GM21515 (cell line): ENCODE measurements around the gene SOWAHC.
A peak's percentile ranks its signal among the peaks of the same experiment; 100 is the strongest.
"Not testable (repeated sequence)": the region's sequence is repeated elsewhere in the genome, so short reads cannot be mapped to it uniquely, and the experiment has no call there.

ENCODE experiments used
- ATAC-seq: cut with Tn5 transposase; IDR thresholded peaks from one replicate; pipeline ENCODE4 v1.9.1; 2021; ENCODE audit not compliant: unreplicated experiment

The SOWAHC gene

DNA sequence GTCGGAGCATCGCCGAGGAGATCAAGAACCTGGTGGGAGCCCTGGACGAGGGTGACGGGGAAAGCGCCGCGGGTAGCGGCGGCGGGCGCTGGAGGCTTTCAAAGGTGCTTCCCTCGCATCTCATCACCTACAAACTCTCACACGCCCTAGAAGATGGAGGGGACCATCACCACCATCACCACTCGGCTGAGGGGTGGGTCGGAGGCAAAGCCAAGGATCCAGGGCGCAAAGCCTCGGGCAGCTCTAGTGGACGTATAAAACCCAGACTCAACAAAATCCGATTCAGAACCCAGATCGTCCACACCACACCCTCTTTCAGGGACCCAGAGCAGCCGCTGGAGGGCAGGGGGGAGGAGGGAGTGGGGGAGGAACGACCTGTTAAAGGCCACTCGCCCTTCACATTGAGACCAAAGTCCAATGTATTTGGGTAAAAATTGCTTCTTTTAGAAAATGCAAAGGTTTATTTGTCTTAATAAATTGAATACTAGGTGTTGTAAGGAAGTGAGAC lies 1.5 kb downstream of the SOWAHC start:
- no peak for ATAC-seq

GRCh38 chr2:109616184-109616583 lies 2.0 kb downstream of the SOWAHC start:
- no peak for ATAC-seq

GRCh38 chr2:109619032-109619615 lies 5.0 kb downstream of the SOWAHC start:
- no peak for ATAC-seq

DNA sequence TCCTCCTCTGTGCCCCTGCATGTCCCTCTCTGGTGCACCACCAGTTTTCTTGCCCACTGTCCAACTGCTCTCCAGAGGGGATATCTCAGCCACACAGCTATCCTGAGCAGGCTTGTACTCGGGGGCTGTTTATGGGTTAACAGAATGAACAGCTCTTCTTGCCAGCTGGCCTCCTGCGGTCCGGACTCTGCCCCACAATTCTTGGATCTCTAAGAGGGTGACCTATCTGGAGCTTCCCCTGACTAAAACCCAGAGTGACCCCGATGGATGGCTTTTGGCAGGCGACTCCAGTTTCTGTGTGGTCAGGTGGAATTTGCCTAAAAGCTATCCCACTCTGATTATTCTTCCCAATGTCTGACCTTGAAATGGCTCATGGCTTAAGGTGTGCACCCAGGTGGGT lies 9.1 kb downstream of the SOWAHC start:
- ATAC-seq: no peak

GRCh38 chr2:109623923-109624322 lies 9.8 kb downstream of the SOWAHC start:
- no peak for ATAC-seq

- ATAC-seq: no peak
These were observed 10.2 kb downstream of the SOWAHC start for GRCh38 chr2:109624339-109624738.

- not testable (repeated sequence) for ATAC-seq
These were observed 14.2 kb downstream of the SOWAHC start for GRCh38 chr2:109628321-109628720.

DNA sequence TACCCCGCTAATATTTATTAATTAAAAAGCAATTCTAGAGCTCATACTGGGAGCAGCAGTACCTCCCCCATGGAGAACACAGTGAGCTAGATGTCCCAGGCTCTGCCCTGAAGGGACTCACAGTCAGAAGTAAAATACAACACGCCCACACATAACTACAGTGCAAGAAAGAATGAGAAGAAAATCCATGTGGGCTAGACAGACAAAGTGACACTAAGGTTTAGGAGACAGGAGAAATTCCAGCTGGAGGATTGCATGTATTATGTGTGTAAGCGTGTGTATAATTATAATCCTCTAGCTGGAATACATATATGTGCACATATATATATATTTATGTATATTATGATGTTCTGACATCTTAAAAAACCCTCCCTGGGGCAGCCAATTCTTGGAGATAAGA lies 15.7 kb downstream of the SOWAHC start:
- ATAC-seq: no peak

DNA sequence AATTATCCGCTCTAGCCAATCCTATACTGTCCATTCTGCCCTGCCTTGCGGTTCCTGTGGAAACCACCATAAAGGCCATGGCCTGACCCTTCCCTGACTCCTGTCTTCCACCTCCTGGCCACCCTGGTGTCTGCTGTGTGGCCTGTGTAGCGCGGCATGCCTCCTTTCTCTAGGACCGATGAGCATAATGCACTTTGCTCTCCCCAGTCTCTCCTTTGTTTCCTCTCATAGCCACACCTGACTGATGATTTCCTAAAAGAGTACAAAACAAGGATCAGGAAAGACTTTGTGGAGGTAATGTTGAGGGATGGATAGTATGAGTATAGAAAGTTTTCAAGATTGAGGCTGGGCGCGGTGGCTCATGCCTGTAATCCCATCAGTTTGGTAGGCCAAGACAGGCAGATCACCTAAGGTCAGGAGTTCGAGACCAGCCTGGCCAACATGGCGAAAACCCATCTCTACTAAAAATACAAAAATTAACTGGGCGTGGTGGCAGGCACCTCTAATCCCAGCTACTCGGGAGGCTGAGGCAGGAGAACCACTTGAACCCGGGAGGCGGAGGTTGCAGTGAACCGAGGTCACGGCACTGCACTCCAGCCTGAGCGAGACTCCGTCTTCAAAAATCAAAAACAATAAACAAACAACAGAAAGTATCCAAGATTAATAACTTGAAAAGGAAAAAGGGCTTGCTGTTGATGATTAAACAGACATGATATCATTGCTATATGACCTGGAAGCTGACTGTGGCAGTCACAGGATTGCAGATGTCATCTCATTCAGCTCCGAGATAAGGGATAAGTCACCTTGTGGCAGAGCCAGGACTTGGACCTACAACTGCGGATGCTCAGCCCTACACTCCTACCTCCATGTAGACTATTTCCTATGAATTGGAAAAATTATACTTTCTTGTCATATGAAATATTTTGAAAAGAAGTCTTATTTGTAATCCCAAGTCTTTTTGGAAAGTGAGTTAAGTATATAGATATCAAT lies 16.6 kb downstream of the SOWAHC start:
- no peak for ATAC-seq

DNA sequence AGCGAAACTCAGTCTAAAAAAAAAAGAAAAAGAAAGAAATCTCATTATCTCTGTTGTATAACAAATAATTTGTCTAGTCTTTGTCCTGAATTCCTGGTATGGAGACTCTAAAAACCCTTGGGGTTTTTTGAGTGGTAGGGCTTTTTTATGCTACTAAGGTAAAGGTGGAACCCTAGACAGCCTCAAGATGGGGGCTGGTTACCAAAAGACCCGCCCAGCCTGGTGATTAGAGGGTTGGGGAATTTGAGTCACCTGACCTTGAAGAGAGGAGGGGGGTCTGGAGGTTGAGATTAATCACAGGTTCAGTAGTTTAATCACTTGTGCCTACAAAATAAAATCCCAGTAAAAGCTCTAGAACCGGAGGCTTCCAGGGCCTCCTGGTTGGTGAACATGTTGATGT lies 17.6 kb downstream of the SOWAHC start:
- no peak for ATAC-seq

- ATAC-seq: no peak
These were observed 18.1 kb downstream of the SOWAHC start for GRCh38 chr2:109632158-109632789.

GRCh38 chr2:109633284-109633961 lies 19.3 kb downstream of the SOWAHC start:
- no peak for ATAC-seq

DNA sequence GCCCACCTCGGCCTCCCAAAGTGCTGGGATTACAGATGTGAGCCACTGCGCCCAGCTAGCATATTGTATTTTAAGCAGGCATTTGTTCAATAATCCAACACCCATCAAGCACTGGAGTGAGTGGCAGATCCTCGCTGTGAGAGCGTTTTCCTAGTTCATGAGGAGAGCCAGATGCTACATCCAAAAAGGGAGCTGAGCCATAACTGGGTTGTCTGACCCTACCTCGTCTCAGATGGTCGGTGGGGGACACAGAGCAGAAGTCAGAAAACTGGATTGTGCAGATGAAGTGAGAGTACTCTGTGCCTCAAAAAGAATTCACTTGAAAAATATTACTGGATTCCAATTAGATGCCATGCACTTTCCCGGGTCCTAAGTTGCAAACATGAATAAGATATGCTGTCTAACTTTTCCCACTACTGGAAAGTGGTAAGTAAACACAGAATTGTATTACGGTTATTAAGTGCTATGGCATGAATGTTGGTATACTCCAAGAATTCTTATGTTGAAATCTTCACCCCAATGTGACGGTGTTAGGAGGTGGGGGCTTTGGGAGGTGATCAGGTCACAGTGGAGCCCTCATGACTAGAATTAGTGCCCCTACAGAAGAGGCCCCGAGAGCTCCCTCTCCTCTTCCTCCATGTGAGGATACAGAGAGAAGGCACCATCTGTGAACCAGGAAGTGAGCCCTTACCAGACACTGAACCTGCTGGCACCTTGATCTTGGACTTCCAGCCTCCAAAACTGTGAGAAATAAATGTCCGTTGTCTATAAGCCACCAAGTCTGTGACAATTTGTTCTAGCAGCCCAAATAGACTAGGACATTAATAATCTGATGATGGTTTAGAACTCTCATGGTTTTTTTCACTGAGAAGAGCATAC lies 21.5 kb downstream of the SOWAHC start:
- ATAC-seq: no peak

GRCh38 chr2:109636317-109636716 lies 22.2 kb downstream of the SOWAHC start:
- no peak for ATAC-seq

- ATAC-seq: peak; percentile 80
These were observed 23.8 kb downstream of the SOWAHC start for GRCh38 chr2:109637749-109638570.

- no peak for ATAC-seq
These were observed 24.6 kb downstream of the SOWAHC start for GRCh38 chr2:109638795-109639194.

- not testable (repeated sequence) for ATAC-seq
These were observed 25.8 kb downstream of the SOWAHC start for GRCh38 chr2:109640000-109640399.

- ATAC-seq: no peak
These were observed 30.6 kb downstream of the SOWAHC start for GRCh38 chr2:109644571-109645275.
